Gastroesophageal sphincter (tissue), 4 donors: ENCODE measurements around the gene PLA2G2E. TPM values are rescaled to one million over a fixed set of nuclear protein-coding genes. Genes with fewer than 3 reads are reported as not detected.
"Not testable (repeated sequence)": the region's sequence is repeated elsewhere in the genome, so short reads cannot be mapped to it uniquely, and the experiment has no call there.

Experiments used
- ATAC-seq: fragments of 150-250 bp; one replicate; pipeline ENCODE4 v1.9.1; 2016; ENCODE audit warnings: mild to moderate bottlenecking, moderate library complexity
- H3K27ac ChIP-seq, 4 donors: fragments of 200-600 bp; sonication (generic) in 3 of 4; 1 replicate in 3 of 4; 2 replicates in 1 of 4; pipeline ENCODE4 v1.5.1; 2016 to 2019
- H3K27me3 ChIP-seq: fragments of 200-600 bp; sonication (generic); one replicate; pipeline ENCODE4 v1.5.1; 2019
- H3K36me3 ChIP-seq, 2 donors: fragments of 200-600 bp; sonication (generic); one replicate each; pipeline ENCODE4 v1.5.1; 2019; ENCODE audit warnings: control low read depth in 1 of 2
- H3K4me1 ChIP-seq, 3 donors: fragments of 200-600 bp; sonication (generic); 1 replicate in 2 of 3; 2 replicates in 1 of 3; pipeline ENCODE4 v1.5.1; 2016 to 2019; ENCODE audit warnings: control low read depth in 2 of 3
- H3K4me3 ChIP-seq, 2 donors: fragments of 200-600 bp; sonication (generic); one replicate each; pipeline ENCODE4 v1.5.1; 2019; ENCODE audit warnings: mild to moderate bottlenecking in 1 of 2, moderate library complexity in 1 of 2
- H3K9me3 ChIP-seq, 3 donors: fragments of 200-600 bp; sonication (generic); one replicate each; pipeline ENCODE4 v1.5.1; 2017 to 2019; ENCODE audit warnings: control low read depth in 2 of 3
- EP300 ChIP-seq: sonication (generic); formaldehyde crosslinking; IDR thresholded peaks from one replicate; pipeline ENCODE4 v1.6.1; 2017; ENCODE audit warnings: antibody characterized with exemption, mild to moderate bottlenecking
- POLR2A ChIP-seq, 2 donors: fragments of 450-650 bp; IDR thresholded peaks; one replicate each; pipeline ENCODE4 v1.6.1; 2017; ENCODE audit warnings: antibody characterized with exemption in 2 of 2, mild to moderate bottlenecking in 2 of 2, moderate library complexity in 1 of 2
- POLR2AphosphoS5 ChIP-seq: sonication (generic); formaldehyde crosslinking; IDR thresholded peaks from one replicate; pipeline ENCODE4 v1.6.1; 2017; ENCODE audit warnings: antibody characterized with exemption
- WGBS, 2 donors: methylation state at CpG; one replicate each; pipeline ENCODE4 v1.1.5; 2018; ENCODE audit warnings: low coverage in 1 of 2; 5-methylcytosine and 5-hydroxymethylcytosine counted together
- total RNA-seq, 4 donors: library from RNA; depleted of rRNA; stranded (reverse); fragments of >200 nt; gene quantifications; one replicate each; pipeline ENCODE4 v1.1.0, GENCODE V29; 2016
- TF ChIP-seq, protein P1 (sequence below), 4 experiments: fragments of 200-600 bp in 2 of 4; fragments of 450-650 bp in 2 of 4; sonication (generic) in 1 of 4; IDR thresholded peaks; one replicate each; pipeline ENCODE4 v1.5.1; 2017 to 2019; ENCODE audit warnings: antibody characterized with exemption in 4 of 4, mild to moderate bottlenecking in 2 of 4, moderate library complexity in 2 of 4

The PLA2G2E gene
- total RNA-seq, 4 donors from 2014 or later = not detected

DNA sequence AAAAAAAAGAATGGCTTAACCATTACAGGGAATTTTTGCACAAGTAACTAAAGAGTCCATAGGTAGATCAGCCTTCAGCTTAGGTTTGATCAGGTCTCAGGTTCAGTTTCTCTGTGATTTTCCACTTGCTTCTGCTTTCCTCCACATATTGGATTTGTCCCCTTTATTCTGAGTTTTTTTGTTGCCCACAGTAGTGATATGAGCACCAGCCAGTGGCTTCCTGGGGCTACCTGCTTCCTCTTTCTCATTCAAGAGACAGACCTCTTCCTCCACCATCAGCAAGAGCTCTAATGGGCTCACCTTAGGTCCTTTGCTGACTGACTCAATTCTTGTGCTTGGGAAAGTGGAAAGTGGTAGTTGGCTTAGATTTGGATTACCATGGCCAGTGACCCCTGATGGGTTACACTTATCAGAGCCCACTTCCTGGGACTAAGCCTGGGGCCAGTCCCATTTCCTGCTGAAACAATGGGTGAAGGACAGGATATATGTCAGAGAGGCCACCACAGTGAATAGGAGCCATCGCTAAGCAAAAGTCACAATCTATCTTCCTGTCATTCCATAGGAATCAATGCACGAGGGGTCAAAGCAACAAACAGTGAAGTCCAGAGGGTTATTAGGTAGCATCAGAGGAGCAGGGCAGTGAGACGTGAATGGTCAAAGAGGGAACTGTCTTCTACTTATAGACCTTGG lies 12.8 kb upstream of the PLA2G2E start:
- Histone ChIP-seq H3K36me3 (no peaks in the 10 kb centered on the region), H3K27ac (no peak overlapping the region), H3K4me1 (no peaks in the 10 kb centered on the region), H3K9me3 (peaks cover 0 to 18% (median 0%) of the 10 kb centered on the region in 3 donors), H3K27me3 (no peaks in the 10 kb centered on the region), H3K4me3 (no peak overlapping the region)
- no peak for ATAC-seq
- WGBS, 2 donors = 86 to 87% methylated on average over 1 to 3 of the region's 3 CpGs
- TF ChIP-seq, protein P1, sequence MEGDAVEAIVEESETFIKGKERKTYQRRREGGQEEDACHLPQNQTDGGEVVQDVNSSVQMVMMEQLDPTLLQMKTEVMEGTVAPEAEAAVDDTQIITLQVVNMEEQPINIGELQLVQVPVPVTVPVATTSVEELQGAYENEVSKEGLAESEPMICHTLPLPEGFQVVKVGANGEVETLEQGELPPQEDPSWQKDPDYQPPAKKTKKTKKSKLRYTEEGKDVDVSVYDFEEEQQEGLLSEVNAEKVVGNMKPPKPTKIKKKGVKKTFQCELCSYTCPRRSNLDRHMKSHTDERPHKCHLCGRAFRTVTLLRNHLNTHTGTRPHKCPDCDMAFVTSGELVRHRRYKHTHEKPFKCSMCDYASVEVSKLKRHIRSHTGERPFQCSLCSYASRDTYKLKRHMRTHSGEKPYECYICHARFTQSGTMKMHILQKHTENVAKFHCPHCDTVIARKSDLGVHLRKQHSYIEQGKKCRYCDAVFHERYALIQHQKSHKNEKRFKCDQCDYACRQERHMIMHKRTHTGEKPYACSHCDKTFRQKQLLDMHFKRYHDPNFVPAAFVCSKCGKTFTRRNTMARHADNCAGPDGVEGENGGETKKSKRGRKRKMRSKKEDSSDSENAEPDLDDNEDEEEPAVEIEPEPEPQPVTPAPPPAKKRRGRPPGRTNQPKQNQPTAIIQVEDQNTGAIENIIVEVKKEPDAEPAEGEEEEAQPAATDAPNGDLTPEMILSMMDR (IDR thresholded peaks at IDR 0.05) = no peak
- TF ChIP-seq POLR2AphosphoS5 (no peak), EP300 (no peak), POLR2A (IDR thresholded peaks at IDR 0.05) (no peak)

DNA sequence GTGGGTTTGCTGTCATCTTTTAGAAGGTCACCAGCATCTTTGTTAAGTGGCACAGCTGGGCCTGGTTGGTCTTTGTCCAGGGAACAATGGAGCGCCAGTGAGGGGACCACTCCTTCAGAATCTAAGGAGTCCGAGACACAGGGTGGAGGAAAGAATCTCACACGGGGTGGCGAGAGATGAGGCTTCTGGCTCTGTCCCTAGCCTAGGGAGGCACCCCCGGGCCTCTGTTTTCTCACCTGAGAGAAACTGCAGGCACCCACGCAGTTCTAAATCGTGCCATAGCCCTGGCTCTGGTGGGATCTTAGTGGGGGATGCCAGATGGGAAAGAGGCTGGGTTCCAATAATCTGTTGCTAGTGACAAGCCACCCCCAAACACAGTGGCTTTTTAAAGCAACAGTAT lies 10.9 kb upstream of the PLA2G2E start:
- WGBS, 2 donors = 85 to 93% methylated on average over 5 to 6 of the region's 7 CpGs
- Histone ChIP-seq H3K4me3 (no peak overlapping the region), H3K27me3 (no peaks in the 10 kb centered on the region), H3K36me3 (no peaks in the 10 kb centered on the region), H3K9me3 (peaks cover 0 to 27% (median 0%) of the 10 kb centered on the region in 3 donors), H3K4me1 (no peaks in the 10 kb centered on the region), H3K27ac (no peak overlapping the region)
- TF ChIP-seq POLR2A (IDR thresholded peaks at IDR 0.05) (no peak), POLR2AphosphoS5 (no peak), EP300 (no peak)
- TF ChIP-seq, protein P1 (IDR thresholded peaks at IDR 0.05) = no peak
- ATAC-seq = no peak

DNA sequence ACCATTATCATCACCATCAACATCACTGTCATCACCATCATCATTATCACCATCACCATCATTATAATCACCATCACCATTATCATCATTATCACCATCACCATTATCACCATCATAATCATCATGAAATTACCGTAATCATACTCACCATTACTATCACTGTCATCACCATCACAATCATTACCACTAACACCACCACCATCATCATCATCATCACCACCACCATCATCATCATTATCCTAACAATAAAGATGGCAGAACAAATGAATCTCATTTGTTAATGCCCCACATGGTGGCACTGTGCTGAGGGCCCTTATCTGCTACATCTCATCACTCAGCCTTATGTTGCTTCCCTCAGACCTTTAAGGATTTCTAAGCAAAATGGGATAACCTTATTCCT lies 9.4 kb upstream of the PLA2G2E start:
- no peak overlapping the region for H3K4me3 ChIP-seq
- WGBS, 2 donors = 0 to 60% methylated on average over 1 of the region's 1 CpG
- ATAC-seq = no peak
- no peak for TF ChIP-seq POLR2A (IDR thresholded peaks at IDR 0.05)
- TF ChIP-seq, protein P1 (IDR thresholded peaks at IDR 0.05) = no peak
- H3K27me3 ChIP-seq = no peaks in the 10 kb centered on the region
- no peaks in the 10 kb centered on the region for H3K36me3 ChIP-seq
- H3K4me1 ChIP-seq = no peaks in the 10 kb centered on the region
- no peak overlapping the region for H3K27ac ChIP-seq
- H3K9me3 ChIP-seq = peaks cover 0 to 27% (median 0%) of the 10 kb centered on the region in 3 donors

DNA sequence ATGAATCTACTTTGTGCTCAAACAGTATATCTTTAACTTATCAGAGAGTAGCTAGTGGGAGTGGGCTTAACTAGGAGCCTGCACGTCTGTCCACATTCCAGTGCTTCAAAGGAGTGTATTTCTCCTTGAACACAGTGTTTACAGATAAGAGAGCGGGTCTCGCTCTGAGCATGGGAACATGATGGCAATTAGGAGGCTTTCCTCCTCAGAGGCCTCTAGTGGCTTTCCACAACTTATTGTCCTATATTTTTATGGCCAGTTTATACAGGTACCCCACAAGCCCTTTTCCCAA lies 3.7 kb upstream of the PLA2G2E start:
- WGBS, 2 donors = 45 to 63% methylated on average over 3 of the region's 3 CpGs
- H3K27me3 ChIP-seq = peaks cover 12% of the 10 kb centered on the region
- H3K4me1 ChIP-seq, H3K4me3 ChIP-seq, ATAC-seq, H3K27ac ChIP-seq, H3K36me3 ChIP-seq: not testable (repeated sequence)
- peaks cover 0 to 18% (median 0%) of the 10 kb centered on the region in 3 donors for H3K9me3 ChIP-seq

DNA sequence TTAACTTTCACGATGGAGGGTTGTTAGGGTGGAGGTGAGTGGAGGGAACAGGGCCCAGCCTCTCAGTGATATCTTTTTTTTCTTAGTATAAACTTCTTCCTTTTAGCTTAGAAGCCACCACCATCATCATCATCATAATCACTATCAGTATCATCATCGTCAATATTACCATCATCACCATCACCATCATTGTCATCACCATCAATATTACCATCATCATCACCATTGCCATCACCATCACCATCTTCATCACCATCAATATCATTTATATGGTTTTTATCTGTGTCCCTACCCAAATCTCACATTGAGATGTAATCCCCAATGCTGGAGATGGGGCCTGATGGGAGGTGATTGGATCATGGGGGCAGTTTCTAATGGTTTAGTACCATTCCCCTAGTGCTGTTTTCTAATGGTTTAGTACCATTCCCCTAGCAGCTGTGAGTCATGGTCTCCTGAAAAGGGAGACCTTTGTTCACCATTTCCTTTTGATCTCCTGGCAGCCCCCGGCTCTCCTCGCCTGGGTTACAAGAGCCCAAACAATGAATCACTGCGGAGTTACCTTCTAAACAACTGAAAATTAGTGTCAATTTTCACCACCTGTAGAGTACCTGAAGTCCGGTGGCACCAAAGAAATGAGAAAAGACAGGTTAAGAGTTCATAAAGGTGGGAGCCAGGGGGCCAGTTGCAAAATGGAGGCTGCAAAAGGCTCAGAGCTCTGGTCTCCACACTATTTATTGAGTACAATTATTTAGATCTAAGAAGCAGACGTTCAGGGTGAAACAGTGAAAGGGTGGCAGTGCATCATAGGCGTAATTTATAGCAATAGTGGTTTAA lies 3.1 kb upstream of the PLA2G2E start:
- H3K36me3 ChIP-seq = no peaks in the 10 kb centered on the region
- peaks cover 12% of the 10 kb centered on the region for H3K27me3 ChIP-seq
- H3K4me3 ChIP-seq = no peak overlapping the region
- TF ChIP-seq, protein P1 (IDR thresholded peaks at IDR 0.05) = no peak
- no peak for TF ChIP-seq EP300
- TF ChIP-seq POLR2AphosphoS5 = no peak
- TF ChIP-seq POLR2A (IDR thresholded peaks at IDR 0.05) = no peak
- no peak for ATAC-seq
- no peak overlapping the region for H3K27ac ChIP-seq
- H3K9me3 ChIP-seq = peaks cover 0 to 12% (median 0%) of the 10 kb centered on the region in 3 donors
- H3K4me1 ChIP-seq = no peaks in the 10 kb centered on the region
- 62 to 74% methylated on average over 4 to 5 of the region's 8 CpGs for WGBS, 2 donors
